Peyer's patch (tissue), 4 donors: ENCODE results near the gene LTBP1.

Source experiments
- POLR2A ChIP-seq, 2 donors: fragments of 450-650 bp; IDR thresholded peaks; one replicate each; pipeline ENCODE4 v1.5.1; 2017; ENCODE audit warnings: antibody characterized with exemption in 2 of 2, mild to moderate bottlenecking in 2 of 2, moderate library complexity in 2 of 2
- TF ChIP-seq, protein P1 (sequence below), 6 experiments: fragments of 450-650 bp in 4 of 6; fragments of 200-600 bp in 2 of 6; sonication (generic) in 1 of 6; IDR thresholded peaks; one replicate each; pipeline ENCODE4 v1.5.1; 2017 to 2019; ENCODE audit warnings: antibody characterized with exemption in 6 of 6, mild to moderate bottlenecking in 3 of 6, moderate library complexity in 1 of 6

GRCh38 chr2:33137331-33137730 lies 190.6 kb downstream of the LTBP1 start:
- TF ChIP-seq POLR2A (IDR thresholded peaks at IDR 0.05), result no peak
- TF ChIP-seq, protein P1, sequence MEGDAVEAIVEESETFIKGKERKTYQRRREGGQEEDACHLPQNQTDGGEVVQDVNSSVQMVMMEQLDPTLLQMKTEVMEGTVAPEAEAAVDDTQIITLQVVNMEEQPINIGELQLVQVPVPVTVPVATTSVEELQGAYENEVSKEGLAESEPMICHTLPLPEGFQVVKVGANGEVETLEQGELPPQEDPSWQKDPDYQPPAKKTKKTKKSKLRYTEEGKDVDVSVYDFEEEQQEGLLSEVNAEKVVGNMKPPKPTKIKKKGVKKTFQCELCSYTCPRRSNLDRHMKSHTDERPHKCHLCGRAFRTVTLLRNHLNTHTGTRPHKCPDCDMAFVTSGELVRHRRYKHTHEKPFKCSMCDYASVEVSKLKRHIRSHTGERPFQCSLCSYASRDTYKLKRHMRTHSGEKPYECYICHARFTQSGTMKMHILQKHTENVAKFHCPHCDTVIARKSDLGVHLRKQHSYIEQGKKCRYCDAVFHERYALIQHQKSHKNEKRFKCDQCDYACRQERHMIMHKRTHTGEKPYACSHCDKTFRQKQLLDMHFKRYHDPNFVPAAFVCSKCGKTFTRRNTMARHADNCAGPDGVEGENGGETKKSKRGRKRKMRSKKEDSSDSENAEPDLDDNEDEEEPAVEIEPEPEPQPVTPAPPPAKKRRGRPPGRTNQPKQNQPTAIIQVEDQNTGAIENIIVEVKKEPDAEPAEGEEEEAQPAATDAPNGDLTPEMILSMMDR (IDR thresholded peaks at IDR 0.05), result no peak
